Testis (tissue), 2 donors: Measurements from ENCODE around the gene KATNIP.

Experiments used
- POLR2A ChIP-seq: fragments of 450-650 bp; IDR thresholded peaks from one replicate; pipeline ENCODE4 v1.6.1; 2017; ENCODE audit warnings: antibody characterized with exemption, mild to moderate bottlenecking, moderate library complexity
- TF ChIP-seq, protein P1 (sequence below), 3 experiments: fragments of 450-650 bp in 2 of 3; fragments of 200-600 bp in 1 of 3; sonication (generic) in 1 of 3; IDR thresholded peaks; one replicate each; pipeline ENCODE4 v1.5.1; 2016 to 2019; ENCODE audit warnings: antibody characterized with exemption in 3 of 3, mild to moderate bottlenecking in 2 of 3, moderate library complexity in 1 of 3

DNA sequence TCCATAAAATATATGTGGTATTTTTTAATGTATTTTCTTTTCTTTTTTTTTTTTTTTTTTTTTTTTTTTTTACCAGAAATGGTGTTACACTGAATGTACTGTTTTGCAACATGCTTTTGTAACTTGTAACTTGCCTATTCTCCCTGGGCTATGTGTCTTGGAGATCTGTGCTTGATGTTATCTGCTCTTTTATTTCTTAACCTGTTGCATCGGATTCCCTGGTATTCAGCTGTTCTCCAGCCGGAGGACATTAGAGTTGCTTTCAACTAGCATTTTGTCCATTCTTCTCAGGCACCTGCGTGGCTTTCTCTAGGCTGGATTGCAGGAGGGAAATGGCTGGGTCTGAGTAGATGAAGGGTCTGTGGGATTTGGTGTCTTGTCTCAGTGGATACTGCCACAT is 47.4 kb downstream of the KATNIP start:
- TF ChIP-seq, protein P1, sequence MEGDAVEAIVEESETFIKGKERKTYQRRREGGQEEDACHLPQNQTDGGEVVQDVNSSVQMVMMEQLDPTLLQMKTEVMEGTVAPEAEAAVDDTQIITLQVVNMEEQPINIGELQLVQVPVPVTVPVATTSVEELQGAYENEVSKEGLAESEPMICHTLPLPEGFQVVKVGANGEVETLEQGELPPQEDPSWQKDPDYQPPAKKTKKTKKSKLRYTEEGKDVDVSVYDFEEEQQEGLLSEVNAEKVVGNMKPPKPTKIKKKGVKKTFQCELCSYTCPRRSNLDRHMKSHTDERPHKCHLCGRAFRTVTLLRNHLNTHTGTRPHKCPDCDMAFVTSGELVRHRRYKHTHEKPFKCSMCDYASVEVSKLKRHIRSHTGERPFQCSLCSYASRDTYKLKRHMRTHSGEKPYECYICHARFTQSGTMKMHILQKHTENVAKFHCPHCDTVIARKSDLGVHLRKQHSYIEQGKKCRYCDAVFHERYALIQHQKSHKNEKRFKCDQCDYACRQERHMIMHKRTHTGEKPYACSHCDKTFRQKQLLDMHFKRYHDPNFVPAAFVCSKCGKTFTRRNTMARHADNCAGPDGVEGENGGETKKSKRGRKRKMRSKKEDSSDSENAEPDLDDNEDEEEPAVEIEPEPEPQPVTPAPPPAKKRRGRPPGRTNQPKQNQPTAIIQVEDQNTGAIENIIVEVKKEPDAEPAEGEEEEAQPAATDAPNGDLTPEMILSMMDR (IDR thresholded peaks at IDR 0.05): no peak
- no peak for TF ChIP-seq POLR2A
